ENCODE results near the gene VIPAS39. TPM values are rescaled to one million over a fixed set of nuclear protein-coding genes. Genes with fewer than 3 reads are reported as not detected.

VIPAS39 gene
- total and polyA plus RNA-seq, 8 donors, result 15.4 to 40.4 (median 30.2) TPM

DNA sequence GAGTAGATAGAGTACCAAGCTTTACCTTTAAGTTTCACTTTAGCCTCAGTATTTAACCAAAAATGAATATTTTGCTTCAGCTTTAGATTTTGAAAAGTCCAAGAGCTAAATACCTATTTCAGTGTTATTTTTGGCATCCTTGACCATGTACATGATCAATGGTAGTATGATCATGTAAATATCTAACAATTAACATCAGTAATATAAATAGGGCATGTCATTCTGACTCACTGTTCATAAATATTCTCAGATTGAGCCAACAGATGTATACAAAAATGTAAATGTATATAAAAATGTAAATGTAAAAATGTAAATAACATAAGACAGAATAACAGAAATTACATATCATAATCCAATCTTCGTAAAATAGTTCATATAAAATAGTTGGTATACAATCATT lies 18.8 kb downstream of the VIPAS39 start:
- intact Hi-C loops (cut with DNase I), result no loop called here
- H3K27ac ChIP-seq, result no peak overlapping the region
- no peaks in the 10 kb centered on the region for H3K27me3 ChIP-seq
- DNase-seq (no peak), ATAC-seq (no peak)
- H3K36me3 ChIP-seq, result peaks cover 5 to 94% of the 10 kb centered on the region in 2 donors
- no peaks in the 10 kb centered on the region for H3K9me3 ChIP-seq
- TF ChIP-seq, protein P1, sequence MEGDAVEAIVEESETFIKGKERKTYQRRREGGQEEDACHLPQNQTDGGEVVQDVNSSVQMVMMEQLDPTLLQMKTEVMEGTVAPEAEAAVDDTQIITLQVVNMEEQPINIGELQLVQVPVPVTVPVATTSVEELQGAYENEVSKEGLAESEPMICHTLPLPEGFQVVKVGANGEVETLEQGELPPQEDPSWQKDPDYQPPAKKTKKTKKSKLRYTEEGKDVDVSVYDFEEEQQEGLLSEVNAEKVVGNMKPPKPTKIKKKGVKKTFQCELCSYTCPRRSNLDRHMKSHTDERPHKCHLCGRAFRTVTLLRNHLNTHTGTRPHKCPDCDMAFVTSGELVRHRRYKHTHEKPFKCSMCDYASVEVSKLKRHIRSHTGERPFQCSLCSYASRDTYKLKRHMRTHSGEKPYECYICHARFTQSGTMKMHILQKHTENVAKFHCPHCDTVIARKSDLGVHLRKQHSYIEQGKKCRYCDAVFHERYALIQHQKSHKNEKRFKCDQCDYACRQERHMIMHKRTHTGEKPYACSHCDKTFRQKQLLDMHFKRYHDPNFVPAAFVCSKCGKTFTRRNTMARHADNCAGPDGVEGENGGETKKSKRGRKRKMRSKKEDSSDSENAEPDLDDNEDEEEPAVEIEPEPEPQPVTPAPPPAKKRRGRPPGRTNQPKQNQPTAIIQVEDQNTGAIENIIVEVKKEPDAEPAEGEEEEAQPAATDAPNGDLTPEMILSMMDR (IDR thresholded peaks at IDR 0.05), result no peak
- H3K4me3 ChIP-seq, result no peak overlapping the region
- no peaks in the 10 kb centered on the region for H3K4me1 ChIP-seq

DNA sequence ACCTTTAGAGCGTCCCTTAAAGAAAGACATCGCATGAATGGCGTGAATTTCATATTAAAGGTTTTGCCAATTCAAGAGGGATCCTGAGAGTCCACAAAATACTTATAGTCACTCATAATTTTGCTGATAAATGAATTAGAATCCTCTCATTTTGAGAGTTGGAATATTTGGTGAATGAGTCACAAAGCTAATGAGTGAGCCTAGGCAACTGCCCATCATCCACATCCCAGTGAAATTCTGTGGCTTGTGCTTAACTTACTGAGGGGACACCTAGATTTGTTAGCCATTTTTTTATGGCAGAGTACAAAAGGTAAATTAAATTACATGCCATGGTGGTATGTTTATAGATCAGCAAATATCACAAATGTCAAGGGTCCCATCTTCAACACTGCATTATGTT lies 21.4 kb downstream of the VIPAS39 start:
- Histone ChIP-seq H3K4me3 (no peak overlapping the region), H3K9me3 (no peaks in the 10 kb centered on the region), H3K4me1 (no peaks in the 10 kb centered on the region), H3K27me3 (no peaks in the 10 kb centered on the region), H3K36me3 (peaks cover 0 to 94% of the 10 kb centered on the region in 2 donors), H3K27ac (no peak overlapping the region)
- TF ChIP-seq, protein P1 (IDR thresholded peaks at IDR 0.05), result no peak
- DNase-seq (no peak), ATAC-seq (no peak)
- intact Hi-C loops (cut with DNase I), result no loop called here

DNA sequence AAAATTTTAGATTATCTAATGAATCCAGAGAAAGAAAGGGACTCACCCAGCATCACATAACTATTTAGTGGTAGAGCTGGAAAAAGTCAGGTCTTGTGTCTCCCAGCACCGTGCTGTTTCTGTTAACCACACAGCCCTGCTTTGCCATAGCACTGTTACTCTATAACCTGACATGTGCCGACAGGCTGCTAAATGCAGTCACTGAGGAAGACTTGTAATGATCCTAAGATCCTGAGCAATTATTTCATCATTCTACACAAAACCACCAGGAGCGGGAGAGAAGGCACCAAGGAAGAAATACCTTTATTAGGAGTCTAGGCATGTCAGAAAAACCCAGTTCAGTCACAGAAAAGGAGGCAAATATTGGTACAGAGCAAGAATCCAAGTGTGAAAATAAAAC lies 31.0 kb downstream of the VIPAS39 start:
- H3K4me1 ChIP-seq, result no peaks in the 10 kb centered on the region
- ATAC-seq (no peak), DNase-seq (no peak)
- no peak overlapping the region for H3K27ac ChIP-seq
- no peaks in the 10 kb centered on the region for H3K27me3 ChIP-seq
- H3K36me3 ChIP-seq, result peaks cover 6 to 100% of the 10 kb centered on the region in 2 donors
- H3K4me3 ChIP-seq, result no peak overlapping the region
- intact Hi-C loops (cut with DNase I), result no loop called here
- TF ChIP-seq, protein P1 (IDR thresholded peaks at IDR 0.05), result no peak
- H3K9me3 ChIP-seq, result no peaks in the 10 kb centered on the region

DNA sequence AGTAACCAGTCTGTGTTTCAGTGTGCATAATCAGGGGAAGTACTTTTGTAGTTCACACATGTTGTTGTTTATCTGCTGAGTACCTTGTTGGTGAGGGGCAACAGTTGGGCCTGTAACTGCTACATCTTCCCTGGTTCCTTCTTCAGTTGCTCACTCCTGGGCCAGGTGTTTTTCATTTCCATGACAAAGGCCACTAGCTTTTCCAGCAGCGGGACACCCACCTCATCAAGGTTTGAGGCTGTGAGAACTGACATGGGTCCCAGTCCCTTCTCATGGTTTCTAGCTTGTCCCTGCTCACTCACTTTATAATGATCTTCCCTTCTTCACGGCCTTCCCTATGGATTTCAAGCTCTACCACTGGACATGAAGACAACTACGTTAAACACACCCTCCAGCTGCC lies 32.5 kb downstream of the VIPAS39 start:
- H3K36me3 ChIP-seq, result peaks cover 6 to 92% of the 10 kb centered on the region in 2 donors
- ATAC-seq, result no peak
- no peak overlapping the region for H3K4me3 ChIP-seq
- DNase-seq, result no peak
- intact Hi-C loops (cut with DNase I), result no loop called here
- no peaks in the 10 kb centered on the region for H3K27me3 ChIP-seq
- no peak overlapping the region for H3K27ac ChIP-seq
- H3K4me1 ChIP-seq, result no peaks in the 10 kb centered on the region
- peaks cover 0 to 9% of the 10 kb centered on the region in 2 donors for H3K9me3 ChIP-seq
- TF ChIP-seq, protein P1 (IDR thresholded peaks at IDR 0.05), result no peak

DNA sequence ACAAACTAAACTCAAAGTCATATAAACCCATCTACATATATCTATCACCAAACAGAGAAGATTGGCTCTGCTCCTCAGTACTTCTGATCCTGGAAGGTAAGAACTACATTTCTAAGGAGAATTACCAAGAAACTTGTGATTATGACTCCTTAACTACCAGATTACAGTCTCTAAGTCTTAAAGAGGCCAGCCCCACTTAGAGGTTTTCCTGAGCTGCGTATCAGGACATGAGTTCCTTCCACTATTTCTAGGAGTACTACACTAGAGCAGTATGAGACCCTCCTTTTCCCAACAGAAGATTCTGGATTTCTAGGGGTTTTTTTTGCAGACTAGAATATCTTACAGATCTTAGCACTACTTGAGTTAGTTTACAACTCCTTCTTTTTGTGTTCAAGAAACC lies 34.0 kb downstream of the VIPAS39 start, which contains the start of gene NOXRED1:
Gene NOXRED1 (minus strand): TSS at position 101 of the 400 bp plus-strand sequence. CDS start 634 bp downstream, outside the sequence.
- peaks cover 0 to 21% of the 10 kb centered on the region in 2 donors for H3K9me3 ChIP-seq
- DNase-seq, result no peak
- intact Hi-C loops (cut with DNase I), result no loop called here
- H3K4me3 ChIP-seq, result no peak within 1 kb of the TSS
- ATAC-seq, result no peak
- H3K4me1 ChIP-seq, result no peaks in the 10 kb centered on the region
- TF ChIP-seq, protein P1 (IDR thresholded peaks at IDR 0.05), result no peak
- H3K36me3 ChIP-seq, result peaks cover 6 to 77% of the 10 kb centered on the region in 2 donors
- H3K27me3 ChIP-seq, result no peaks in the 10 kb centered on the region
- H3K27ac ChIP-seq, result no peak within 1 kb of the TSS

Data from left lung (tissue), 10 donors.